Measurements from ENCODE around the gene BHLHE23. TPM values are rescaled to one million over a fixed set of nuclear protein-coding genes. Genes with fewer than 3 reads are reported as not detected.

Gene BHLHE23
- total RNA-seq, 1 experiment from 2014 or later: not detected

DNA sequence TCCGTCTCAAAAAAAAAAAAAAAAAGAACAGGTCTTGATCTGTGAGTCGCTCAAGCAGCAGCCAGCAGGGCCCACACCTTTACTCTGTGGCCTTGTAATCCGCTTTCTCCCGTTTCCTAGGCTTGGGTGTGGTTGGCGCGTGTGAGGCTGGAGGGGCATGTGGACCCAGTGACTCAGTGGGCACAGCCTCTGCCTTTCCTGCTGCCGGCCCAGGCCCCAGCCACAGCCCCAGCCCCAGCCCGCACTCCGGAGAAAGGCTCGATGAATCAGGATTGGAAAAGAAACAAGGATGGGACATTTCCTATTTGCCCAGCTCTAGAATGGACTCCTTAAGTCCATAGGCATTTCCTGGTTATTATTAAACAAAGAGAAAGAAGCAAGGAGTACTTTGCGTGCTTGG is 4.3 kb downstream of the BHLHE23 start:
- TF ChIP-seq EZH2phosphoT487 (IDR thresholded peaks at IDR 0.05; ENCODE audit: borderline replicate concordance) (no peak), SRF (IDR thresholded peaks at IDR 0.05; ENCODE audit: low read depth) (no peak), SP1 (IDR thresholded peaks at IDR 0.05; ENCODE audit: low read depth) (no peak), SIN3A (IDR thresholded peaks at IDR 0.05; ENCODE audit: low read depth) (no peak), MAX (IDR thresholded peaks at IDR 0.05) (no peak), YY1 (IDR thresholded peaks at IDR 0.05; ENCODE audit: extremely low read depth, insufficient replicate concordance, low read depth, low read length) (no peak)
- H3K36me3 ChIP-seq (ENCODE audit: control insufficient read depth in 1 of 2, insufficient read depth in 2 of 2, low read length in 2 of 2): no peaks in the 10 kb centered on the region
- no peak overlapping the region for H3K27ac ChIP-seq (ENCODE audit: low read depth, low read length)
- no peak for ATAC-seq
- intact Hi-C loops (cut with micrococcal nuclease): no loop called here
- H4K20me1 ChIP-seq (ENCODE audit: insufficient read depth): no peaks in the 10 kb centered on the region
- no peaks in the 10 kb centered on the region; the same call in 1 of the 2 replicates for H3K9me2 ChIP-seq (ENCODE audit: insufficient read depth)
- H2AFZ ChIP-seq (ENCODE audit: low read depth, low read length, poor library complexity, severe bottlenecking): no peak overlapping the region
- H3K4me1 ChIP-seq (ENCODE audit: control insufficient read depth in 1 of 2, insufficient read depth in 2 of 2, low read length in 2 of 2): no peaks in the 10 kb centered on the region
- RAD21 ChIA-PET (ENCODE audit: low non-redundant PET in 1 of 2, low total read pairs in 2 of 2, uncharacterized antibody in 2 of 2, unreplicated experiment in 2 of 2): no interaction called here
- H3K4me3 ChIP-seq (replicated peaks in 1 of 2; ENCODE audit: low read depth in 1 of 2, low read length in 2 of 2): no peak overlapping the region
- H3K9ac ChIP-seq (ENCODE audit: low read length): no peak overlapping the region
- no peak for DNase-seq (ENCODE audit: low read depth, low spot score)
- H3K9me3 ChIP-seq (ENCODE audit: control insufficient read depth in 1 of 2, insufficient read depth in 1 of 2, low read depth in 1 of 2, low read length in 2 of 2): no peaks in the 10 kb centered on the region
- H3K4me2 ChIP-seq (ENCODE audit: low read length): no peak overlapping the region
- POLR2A ChIA-PET: no interaction called here
- CTCF ChIA-PET: no interaction called here
- H3K27me3 ChIP-seq (ENCODE audit: insufficient read depth, low read length): no peaks in the 10 kb centered on the region
- BruUV-seq (replicated peaks): no TSS peak
- no peaks in the 10 kb centered on the region for H3K79me2 ChIP-seq (ENCODE audit: insufficient read depth, low read length)

DNA sequence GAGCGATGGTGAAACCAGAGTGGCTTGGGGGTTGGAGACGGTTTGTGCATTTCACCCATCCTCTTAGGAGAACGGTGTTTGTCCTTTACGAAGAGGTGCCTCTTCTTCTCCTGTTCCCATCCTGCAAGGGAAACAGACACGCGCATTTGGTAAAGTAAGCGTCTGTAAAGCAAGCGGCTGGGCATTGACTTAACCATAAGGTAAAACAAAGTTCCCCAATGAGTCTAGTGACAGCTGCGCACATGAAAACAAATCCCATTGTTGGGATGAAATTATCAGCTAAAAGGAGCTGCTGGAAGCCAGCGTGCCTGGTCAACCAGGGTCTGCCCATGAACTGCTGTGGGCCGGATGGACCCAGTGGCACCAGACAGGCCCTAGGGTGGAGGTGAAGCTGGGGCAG is 5.8 kb downstream of the BHLHE23 start:
- Histone ChIP-seq H3K9me3 (ENCODE audit: control insufficient read depth in 1 of 2, insufficient read depth in 1 of 2, low read depth in 1 of 2, low read length in 2 of 2) (no peaks in the 10 kb centered on the region), H3K4me1 (ENCODE audit: control insufficient read depth in 1 of 2, insufficient read depth in 2 of 2, low read length in 2 of 2) (no peaks in the 10 kb centered on the region), H3K9ac (ENCODE audit: low read length) (no peak overlapping the region), H2AFZ (ENCODE audit: low read depth, low read length, poor library complexity, severe bottlenecking) (no peak overlapping the region), H3K9me2 (ENCODE audit: insufficient read depth) (no peaks in the 10 kb centered on the region; the same call in 1 of the 2 replicates), H3K79me2 (ENCODE audit: insufficient read depth, low read length) (no peaks in the 10 kb centered on the region), H3K27me3 (ENCODE audit: insufficient read depth, low read length) (no peaks in the 10 kb centered on the region), H3K4me2 (ENCODE audit: low read length) (no peak overlapping the region), H3K36me3 (ENCODE audit: control insufficient read depth in 1 of 2, insufficient read depth in 2 of 2, low read length in 2 of 2) (no peaks in the 10 kb centered on the region), H3K4me3 (replicated peaks in 1 of 2; ENCODE audit: low read depth in 1 of 2, low read length in 2 of 2) (no peak overlapping the region), H4K20me1 (ENCODE audit: insufficient read depth) (no peaks in the 10 kb centered on the region), H3K27ac (ENCODE audit: low read depth, low read length) (no peak overlapping the region)
- no TSS peak for BruUV-seq (replicated peaks)
- DNase-seq (ENCODE audit: low read depth, low spot score): no peak
- no peak for ATAC-seq
- TF ChIP-seq, protein P1, sequence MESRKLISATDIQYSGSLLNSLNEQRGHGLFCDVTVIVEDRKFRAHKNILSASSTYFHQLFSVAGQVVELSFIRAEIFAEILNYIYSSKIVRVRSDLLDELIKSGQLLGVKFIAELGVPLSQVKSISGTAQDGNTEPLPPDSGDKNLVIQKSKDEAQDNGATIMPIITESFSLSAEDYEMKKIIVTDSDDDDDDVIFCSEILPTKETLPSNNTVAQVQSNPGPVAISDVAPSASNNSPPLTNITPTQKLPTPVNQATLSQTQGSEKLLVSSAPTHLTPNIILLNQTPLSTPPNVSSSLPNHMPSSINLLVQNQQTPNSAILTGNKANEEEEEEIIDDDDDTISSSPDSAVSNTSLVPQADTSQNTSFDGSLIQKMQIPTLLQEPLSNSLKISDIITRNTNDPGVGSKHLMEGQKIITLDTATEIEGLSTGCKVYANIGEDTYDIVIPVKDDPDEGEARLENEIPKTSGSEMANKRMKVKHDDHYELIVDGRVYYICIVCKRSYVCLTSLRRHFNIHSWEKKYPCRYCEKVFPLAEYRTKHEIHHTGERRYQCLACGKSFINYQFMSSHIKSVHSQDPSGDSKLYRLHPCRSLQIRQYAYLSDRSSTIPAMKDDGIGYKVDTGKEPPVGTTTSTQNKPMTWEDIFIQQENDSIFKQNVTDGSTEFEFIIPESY (IDR thresholded peaks at IDR 0.05; ENCODE audit: extremely low read depth, insufficient replicate concordance, low read length): no peak
- TF ChIP-seq JUND (IDR thresholded peaks at IDR 0.05): no peak
- TF ChIP-seq ATF3 (IDR thresholded peaks at IDR 0.05): no peak
- no peak for TF ChIP-seq MAX (IDR thresholded peaks at IDR 0.05)
- TF ChIP-seq YY1 (IDR thresholded peaks at IDR 0.05; ENCODE audit: extremely low read depth, insufficient replicate concordance, low read depth, low read length): no peak
- TF ChIP-seq CEBPB (IDR thresholded peaks at IDR 0.05; ENCODE audit: low read depth): no peak
- TF ChIP-seq POLR2A (IDR thresholded peaks at IDR 0.05; ENCODE audit: borderline replicate concordance, extremely low read depth, insufficient read depth, insufficient read length): no peak
- no peak for TF ChIP-seq EGR1 (IDR thresholded peaks at IDR 0.05; ENCODE audit: low read depth)
- no peak for TF ChIP-seq ZNF274 (IDR thresholded peaks at IDR 0.05; ENCODE audit: low read depth, low read length)
- no peak for TF ChIP-seq SRF (IDR thresholded peaks at IDR 0.05; ENCODE audit: low read depth)
- no peak for TF ChIP-seq TCF7L2 (IDR thresholded peaks at IDR 0.05; ENCODE audit: borderline replicate concordance, extremely low read depth, insufficient read depth, insufficient read length)
- TF ChIP-seq POLR2AphosphoS5 (IDR thresholded peaks at IDR 0.05; ENCODE audit: low read depth, low read length): no peak
- TF ChIP-seq SP1 (IDR thresholded peaks at IDR 0.05; ENCODE audit: low read depth): no peak
- TF ChIP-seq SIN3A (IDR thresholded peaks at IDR 0.05; ENCODE audit: low read depth): no peak
- CTCF ChIA-PET: interaction anchor here (1.0 kb wide), 1 partner anchor 28 kb away, joined by 3 read pairs; no protein-coding TSS in a partner anchor
- POLR2A ChIA-PET: no interaction called here
- RAD21 ChIA-PET (ENCODE audit: low non-redundant PET in 1 of 2, low total read pairs in 2 of 2, uncharacterized antibody in 2 of 2, unreplicated experiment in 2 of 2): no interaction called here
- intact Hi-C loops (cut with micrococcal nuclease): no loop called here

All from HCT116 (cell line).